Astrocyte (in vitro differentiated cells and primary cell): ENCODE results near the gene PARP4. TPM values are rescaled to one million over a fixed set of nuclear protein-coding genes. Genes with fewer than 3 reads are reported as not detected.

Experiments used
- DNase-seq: peaks from one replicate; pipeline ENCODE4 v3.0.0-alpha.2; 2010; ENCODE audit warnings: low read depth
- FAIRE-seq: peaks from 2 replicates; lab custom pipeline; 2011; peaks lifted over from hg19 to GRCh38; lab: Jason Lieb, UNC
- H2AFZ ChIP-seq: 2 replicates; pipeline ENCODE4 v1.6.0; 2012; ENCODE audit warnings: low read depth, low read length, inconsistent platforms
- H3K27ac ChIP-seq: 2 replicates; pipeline ENCODE4 v1.5.1; 2011; ENCODE audit warnings: low read depth, low read length, inconsistent platforms
- H3K27me3 ChIP-seq: 2 replicates; pipeline ENCODE4 v1.6.0; 2011; ENCODE audit warnings: low read length, inconsistent platforms; ENCODE audit not compliant: insufficient read depth
- H3K36me3 ChIP-seq: 2 replicates; pipeline ENCODE4 v1.5.1; 2011; ENCODE audit warnings: low read length, inconsistent platforms; ENCODE audit not compliant: insufficient read depth
- H3K4me1 ChIP-seq: 2 replicates; pipeline ENCODE4 v1.5.1; 2011; ENCODE audit warnings: low read length, inconsistent platforms; ENCODE audit not compliant: insufficient read depth
- H3K4me2 ChIP-seq: 2 replicates; pipeline ENCODE4 v1.6.0; 2012; ENCODE audit warnings: low read length, inconsistent platforms
- H3K4me3 ChIP-seq: 2 replicates; pipeline ENCODE4 v1.5.1; 2011; ENCODE audit warnings: low read depth, mild to moderate bottlenecking, low read length, inconsistent platforms; ENCODE audit not compliant: insufficient read depth
- H3K79me2 ChIP-seq: 2 replicates; pipeline ENCODE4 v1.6.0; 2012; ENCODE audit warnings: mild to moderate bottlenecking, low read length, inconsistent platforms; ENCODE audit not compliant: insufficient read depth
- H3K9ac ChIP-seq: 2 replicates; pipeline ENCODE4 v1.6.0; 2012; ENCODE audit warnings: mild to moderate bottlenecking, low read length, inconsistent platforms
- H3K9me3 ChIP-seq: 2 replicates; pipeline ENCODE4 v1.5.1; 2012; ENCODE audit warnings: low read depth, mild to moderate bottlenecking, low read length, inconsistent platforms; ENCODE audit not compliant: insufficient read depth
- H4K20me1 ChIP-seq: 2 replicates; pipeline ENCODE4 v1.6.0; 2012; ENCODE audit warnings: low read length, inconsistent platforms; ENCODE audit not compliant: insufficient read depth
- H3K27ac Mint-ChIP-seq: one replicate; pipeline ENCODE4 v1.8.0; 2021; ENCODE audit warnings: mild to moderate bottlenecking, mixed read lengths; ENCODE audit not compliant: unreplicated experiment
- H3K27me3 Mint-ChIP-seq: one replicate; pipeline ENCODE4 v1.8.0; 2021; ENCODE audit warnings: low read depth, mixed read lengths; ENCODE audit not compliant: unreplicated experiment
- H3K36me3 Mint-ChIP-seq: one replicate; pipeline ENCODE4 v1.8.0; 2021; ENCODE audit warnings: low read depth, mixed read lengths; ENCODE audit not compliant: unreplicated experiment
- H3K4me1 Mint-ChIP-seq: one replicate; pipeline ENCODE4 v1.8.0; 2021; ENCODE audit warnings: low read depth, mixed read lengths; ENCODE audit not compliant: unreplicated experiment
- H3K4me3 Mint-ChIP-seq: one replicate; pipeline ENCODE4 v1.8.0; 2021; ENCODE audit warnings: mild to moderate bottlenecking, moderate library complexity, mixed read lengths; ENCODE audit not compliant: unreplicated experiment
- H3K9me3 Mint-ChIP-seq: one replicate; pipeline ENCODE4 v1.8.0; 2021; ENCODE audit warnings: mild to moderate bottlenecking, mixed read lengths; ENCODE audit not compliant: unreplicated experiment
- EZH2 ChIP-seq: IDR thresholded peaks from 2 replicates; pipeline ENCODE4 v1.6.1; 2012; ENCODE audit warnings: mild to moderate bottlenecking, low read length, inconsistent platforms; ENCODE audit not compliant: insufficient read depth
- total RNA-seq: library from RNA; stranded (reverse); gene quantifications from 2 replicates; pipeline ENCODE4 v1.2.1, GENCODE V29; 2021
- TF ChIP-seq, protein P1 (sequence below): IDR thresholded peaks from 2 replicates; pipeline ENCODE4 v1.5.1; 2011; ENCODE audit warnings: low read depth, mild to moderate bottlenecking, inconsistent platforms, low read length, moderate library complexity; ENCODE audit not compliant: insufficient read depth

PARP4 gene
- total RNA-seq, 1 donor from 2014 or later: 59.1 TPM

DNA sequence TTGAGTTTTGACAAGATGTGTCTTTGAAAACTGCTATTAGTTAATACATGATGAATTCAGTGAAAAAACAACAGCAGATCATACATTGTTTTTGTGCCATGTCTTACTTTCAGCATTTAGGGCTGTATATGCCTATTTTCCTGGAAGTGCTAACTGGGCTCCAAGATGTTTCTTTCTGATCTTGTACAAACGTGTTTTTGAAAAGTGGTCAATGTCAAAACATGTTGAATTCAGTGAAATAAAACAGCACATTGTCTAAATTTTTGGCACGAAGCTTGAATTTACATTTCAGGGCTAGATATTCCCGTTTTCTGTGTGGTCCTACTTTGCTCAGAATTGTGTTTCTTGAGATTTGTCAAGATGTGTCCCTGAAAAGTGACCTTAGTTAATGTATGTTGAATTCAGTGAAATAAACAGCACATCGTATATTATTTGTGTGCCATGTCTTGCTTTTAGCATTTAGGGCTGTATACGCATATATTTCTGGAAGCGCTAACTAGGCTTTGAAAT is 14.7 kb upstream of the PARP4 start:
- H3K9me3 Mint-ChIP-seq: no peaks in the 10 kb centered on the region
- H3K27ac ChIP-seq: no peak overlapping the region
- no peaks in the 10 kb centered on the region for H3K4me1 ChIP-seq
- TF ChIP-seq, protein P1, sequence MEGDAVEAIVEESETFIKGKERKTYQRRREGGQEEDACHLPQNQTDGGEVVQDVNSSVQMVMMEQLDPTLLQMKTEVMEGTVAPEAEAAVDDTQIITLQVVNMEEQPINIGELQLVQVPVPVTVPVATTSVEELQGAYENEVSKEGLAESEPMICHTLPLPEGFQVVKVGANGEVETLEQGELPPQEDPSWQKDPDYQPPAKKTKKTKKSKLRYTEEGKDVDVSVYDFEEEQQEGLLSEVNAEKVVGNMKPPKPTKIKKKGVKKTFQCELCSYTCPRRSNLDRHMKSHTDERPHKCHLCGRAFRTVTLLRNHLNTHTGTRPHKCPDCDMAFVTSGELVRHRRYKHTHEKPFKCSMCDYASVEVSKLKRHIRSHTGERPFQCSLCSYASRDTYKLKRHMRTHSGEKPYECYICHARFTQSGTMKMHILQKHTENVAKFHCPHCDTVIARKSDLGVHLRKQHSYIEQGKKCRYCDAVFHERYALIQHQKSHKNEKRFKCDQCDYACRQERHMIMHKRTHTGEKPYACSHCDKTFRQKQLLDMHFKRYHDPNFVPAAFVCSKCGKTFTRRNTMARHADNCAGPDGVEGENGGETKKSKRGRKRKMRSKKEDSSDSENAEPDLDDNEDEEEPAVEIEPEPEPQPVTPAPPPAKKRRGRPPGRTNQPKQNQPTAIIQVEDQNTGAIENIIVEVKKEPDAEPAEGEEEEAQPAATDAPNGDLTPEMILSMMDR: no peak
- TF ChIP-seq EZH2: no peak
- H3K36me3 ChIP-seq: no peaks in the 10 kb centered on the region
- no peak overlapping the region for H3K4me3 Mint-ChIP-seq
- FAIRE-seq (no peak), DNase-seq (no peak)
- H3K4me1 Mint-ChIP-seq: peaks cover 5% of the 10 kb centered on the region
- H4K20me1 ChIP-seq: no peaks in the 10 kb centered on the region
- no peak overlapping the region for H2AFZ ChIP-seq
- H3K4me3 ChIP-seq: no peak overlapping the region
- H3K79me2 ChIP-seq: no peaks in the 10 kb centered on the region
- H3K27me3 Mint-ChIP-seq: no peaks in the 10 kb centered on the region
- no peaks in the 10 kb centered on the region for H3K36me3 Mint-ChIP-seq
- H3K9me3 ChIP-seq: no peaks in the 10 kb centered on the region
- H3K9ac ChIP-seq: no peak overlapping the region
- H3K4me2 ChIP-seq: no peak overlapping the region
- H3K27me3 ChIP-seq: no peaks in the 10 kb centered on the region
- no peak overlapping the region for H3K27ac Mint-ChIP-seq

DNA sequence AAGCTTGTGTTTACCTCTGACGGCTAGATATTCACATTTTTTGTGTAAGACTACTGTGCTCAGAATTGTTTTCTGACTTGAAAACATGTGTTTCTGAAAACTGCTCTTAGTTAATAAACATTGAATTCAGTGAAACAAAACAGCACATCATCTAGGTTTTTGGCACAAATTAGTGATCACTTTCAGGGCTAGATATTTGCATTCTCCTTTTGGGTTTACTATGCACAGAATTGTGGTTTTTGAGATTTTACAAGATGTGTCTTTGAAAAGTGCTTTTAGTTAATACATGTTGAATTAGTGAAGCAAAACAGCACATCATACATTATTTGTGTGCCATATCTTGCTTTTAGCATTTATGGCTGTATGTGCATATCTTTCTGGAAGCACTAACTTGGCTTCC is 8.2 kb upstream of the PARP4 start:
- H3K36me3 Mint-ChIP-seq: no peaks in the 10 kb centered on the region
- H3K4me1 ChIP-seq: no peaks in the 10 kb centered on the region
- no peak overlapping the region for H3K27ac ChIP-seq
- no peaks in the 10 kb centered on the region for H3K36me3 ChIP-seq
- H3K9me3 Mint-ChIP-seq: no peaks in the 10 kb centered on the region
- H3K9ac ChIP-seq: no peak overlapping the region
- no peak overlapping the region for H3K4me3 Mint-ChIP-seq
- no peaks in the 10 kb centered on the region for H4K20me1 ChIP-seq
- DNase-seq (no peak), FAIRE-seq (no peak)
- H3K4me2 ChIP-seq: no peak overlapping the region
- H3K27ac Mint-ChIP-seq: no peak overlapping the region
- TF ChIP-seq, protein P1: no peak
- no peak for TF ChIP-seq EZH2
- no peaks in the 10 kb centered on the region for H3K9me3 ChIP-seq
- H3K4me1 Mint-ChIP-seq: no peaks in the 10 kb centered on the region
- no peak overlapping the region for H3K4me3 ChIP-seq
- no peak overlapping the region for H2AFZ ChIP-seq
- no peaks in the 10 kb centered on the region for H3K27me3 Mint-ChIP-seq
- no peaks in the 10 kb centered on the region for H3K27me3 ChIP-seq
- no peaks in the 10 kb centered on the region for H3K79me2 ChIP-seq

DNA sequence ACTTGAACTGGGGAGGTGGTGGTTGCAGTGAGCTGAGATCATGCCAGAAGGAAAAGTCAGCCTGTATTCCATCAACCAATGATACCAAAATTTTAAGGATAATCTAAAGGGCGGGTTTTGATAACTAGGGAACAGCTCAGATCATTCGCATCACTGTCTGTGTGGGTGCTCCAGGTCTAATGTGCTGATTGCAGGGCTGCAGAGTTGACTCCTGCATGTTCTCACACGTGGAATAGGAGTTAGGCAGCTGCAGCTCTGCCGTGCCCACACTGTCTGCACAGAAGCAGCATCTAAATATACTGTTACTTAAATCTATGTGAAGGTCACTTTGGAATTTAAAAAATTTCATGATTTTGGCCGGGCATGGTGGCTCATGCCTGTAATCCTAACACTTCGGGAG is 4.3 kb upstream of the PARP4 start:
- Histone ChIP-seq H3K27ac (no peak overlapping the region), H3K79me2 (no peaks in the 10 kb centered on the region), H3K4me2 (no peak overlapping the region), H3K36me3 (no peaks in the 10 kb centered on the region), H3K9me3 (no peaks in the 10 kb centered on the region), H3K9ac (no peak overlapping the region), H3K4me3 (no peak overlapping the region), H3K4me1 (no peaks in the 10 kb centered on the region), H3K27me3 (no peaks in the 10 kb centered on the region), H2AFZ (no peak overlapping the region), H4K20me1 (no peaks in the 10 kb centered on the region)
- H3K27me3 Mint-ChIP-seq: no peaks in the 10 kb centered on the region
- H3K9me3 Mint-ChIP-seq: no peaks in the 10 kb centered on the region
- H3K4me3 Mint-ChIP-seq: no peak overlapping the region
- no peak overlapping the region for H3K27ac Mint-ChIP-seq
- no peaks in the 10 kb centered on the region for H3K36me3 Mint-ChIP-seq
- DNase-seq (no peak), FAIRE-seq (no peak)
- TF ChIP-seq, protein P1: no peak
- no peak for TF ChIP-seq EZH2
- H3K4me1 Mint-ChIP-seq: peaks cover 4% of the 10 kb centered on the region
